ENCODE results near the gene C1QL4. TPM values are rescaled to one million over a fixed set of nuclear protein-coding genes. Genes with fewer than 3 reads are reported as not detected.

Gene C1QL4
- total RNA-seq, 1 experiment from 2014 or later = 1.7 TPM

DNA sequence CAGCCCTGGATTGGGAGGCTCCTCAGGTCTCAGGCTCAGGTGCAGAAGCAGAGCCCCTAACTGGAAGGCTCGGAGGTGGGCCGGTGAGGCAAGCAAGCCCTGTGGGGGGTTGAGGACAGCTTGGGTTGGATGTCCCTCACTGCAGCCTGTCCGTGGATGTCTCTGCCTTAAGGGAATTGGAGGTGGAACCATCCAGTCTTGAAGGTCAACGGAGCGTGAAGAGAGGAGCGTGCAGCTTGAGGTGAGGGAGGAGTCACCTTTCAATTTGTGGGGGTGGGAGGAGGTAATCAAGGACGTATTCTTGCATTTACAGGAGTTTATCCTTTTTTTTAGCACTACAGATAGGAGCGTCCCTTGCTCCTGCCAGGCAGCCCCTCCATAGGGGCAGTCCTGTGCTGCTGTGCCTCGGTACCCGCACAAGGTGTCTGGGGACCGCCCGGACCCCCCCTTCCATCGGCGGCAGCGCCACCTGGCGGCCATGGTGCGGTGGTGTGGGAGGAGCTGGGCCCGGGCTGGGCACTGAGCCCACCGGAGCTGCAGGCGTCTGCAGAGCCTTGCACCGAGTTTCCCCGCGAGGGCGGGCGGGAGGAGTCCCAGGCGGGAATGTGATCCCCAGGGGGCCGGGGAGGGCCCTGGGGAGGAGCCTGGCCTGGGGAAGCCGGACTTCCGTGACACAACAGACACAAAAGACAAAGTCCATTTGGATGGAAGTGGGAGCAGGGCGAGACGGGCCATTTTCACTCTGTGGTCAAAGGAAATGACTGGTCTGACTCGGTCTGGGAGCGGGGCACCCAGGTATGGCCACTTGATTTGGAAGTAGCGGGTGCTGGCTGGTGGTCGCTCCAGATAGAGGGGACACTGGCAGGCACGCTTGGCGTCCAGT is 10.6 kb upstream of the C1QL4 start:
- DNase-seq (ENCODE audit: low read depth) = peak; percentile 91

DNA sequence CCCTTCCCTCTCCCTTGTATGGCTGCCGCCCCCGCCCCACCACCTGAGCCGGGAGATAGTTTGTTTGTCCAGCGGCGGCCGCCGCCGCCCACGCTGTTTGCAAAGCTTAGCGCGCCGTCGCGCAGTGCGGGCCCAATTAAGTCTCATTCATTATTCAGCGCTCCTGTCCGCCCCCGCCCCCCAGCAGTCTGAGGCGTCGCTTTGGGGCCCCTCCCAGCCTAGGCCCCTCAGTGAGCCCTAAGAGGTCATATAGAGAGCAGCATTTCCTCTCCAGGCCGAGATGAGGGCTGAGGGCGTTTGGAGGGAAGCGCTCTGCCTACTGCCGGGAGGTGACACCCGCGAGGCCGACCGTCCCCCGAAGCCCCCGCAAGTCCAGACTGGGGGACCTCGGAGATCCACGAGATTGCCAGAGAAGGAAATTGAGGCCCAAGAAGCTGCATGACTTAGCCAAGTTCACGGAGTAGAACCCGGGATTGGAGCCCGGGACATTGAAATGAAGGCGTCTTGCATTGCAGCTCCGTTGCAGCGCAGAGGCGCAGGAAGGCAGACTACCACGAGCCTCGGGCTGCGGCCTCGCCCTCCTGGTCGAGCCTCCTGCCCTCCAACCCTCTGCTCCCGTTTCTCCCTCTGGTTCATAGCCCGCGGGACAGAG is 9.8 kb upstream of the C1QL4 start, which contains the start of gene DNAJC22:
Gene DNAJC22 (plus strand): TSS at position 230 of the 652 bp plus-strand sequence. CDS start 1,985 bp downstream, outside the sequence.
- no peak for DNase-seq (ENCODE audit: low read depth)

GRCh38 chr12:49345825-49346658 is 9.1 kb upstream of the C1QL4 start:
- DNase-seq (ENCODE audit: low read depth) = no peak

DNA sequence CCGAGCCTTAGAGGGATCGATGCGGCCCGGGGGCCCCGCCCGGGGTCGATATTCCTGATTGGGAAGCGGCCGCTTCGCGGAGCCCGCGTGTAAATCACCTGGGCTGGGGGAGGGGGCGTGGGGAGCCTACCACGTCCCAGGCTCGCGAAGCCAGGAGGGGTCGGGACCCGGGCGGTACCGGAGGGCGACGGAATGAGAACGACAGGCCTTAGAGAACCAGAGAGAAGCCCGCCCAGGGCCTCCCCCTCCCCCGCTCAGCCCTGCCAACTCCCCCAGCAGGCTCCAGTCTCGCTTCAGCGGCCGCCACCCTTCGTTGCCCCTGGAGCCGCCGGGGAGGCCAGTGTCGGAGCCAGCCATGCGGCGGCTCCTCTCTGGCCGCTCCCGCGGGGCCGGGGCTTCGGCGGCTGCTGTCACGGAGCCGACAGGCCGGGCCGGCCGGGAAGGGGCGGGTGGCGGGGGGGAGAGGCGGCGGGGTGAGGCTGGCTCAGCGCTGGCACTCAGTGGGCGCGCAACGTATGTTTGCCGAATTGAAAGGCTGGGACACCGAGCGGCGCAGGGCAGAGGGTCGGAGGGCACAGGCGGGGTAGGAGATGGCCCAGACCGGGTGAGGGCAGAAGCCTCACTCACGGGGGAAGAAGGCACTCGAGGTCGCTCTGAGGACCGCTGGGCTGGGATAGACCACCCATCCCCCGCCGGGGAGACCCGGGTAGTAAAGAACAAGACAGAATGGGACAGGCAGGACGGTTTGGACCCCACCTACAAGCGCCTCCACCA is 8.2 kb upstream of the C1QL4 start:
- DNase-seq (ENCODE audit: low read depth) = no peak

GRCh38 chr12:49344486-49345050 is 7.6 kb upstream of the C1QL4 start:
- DNase-seq (ENCODE audit: low read depth) = no peak

DNA sequence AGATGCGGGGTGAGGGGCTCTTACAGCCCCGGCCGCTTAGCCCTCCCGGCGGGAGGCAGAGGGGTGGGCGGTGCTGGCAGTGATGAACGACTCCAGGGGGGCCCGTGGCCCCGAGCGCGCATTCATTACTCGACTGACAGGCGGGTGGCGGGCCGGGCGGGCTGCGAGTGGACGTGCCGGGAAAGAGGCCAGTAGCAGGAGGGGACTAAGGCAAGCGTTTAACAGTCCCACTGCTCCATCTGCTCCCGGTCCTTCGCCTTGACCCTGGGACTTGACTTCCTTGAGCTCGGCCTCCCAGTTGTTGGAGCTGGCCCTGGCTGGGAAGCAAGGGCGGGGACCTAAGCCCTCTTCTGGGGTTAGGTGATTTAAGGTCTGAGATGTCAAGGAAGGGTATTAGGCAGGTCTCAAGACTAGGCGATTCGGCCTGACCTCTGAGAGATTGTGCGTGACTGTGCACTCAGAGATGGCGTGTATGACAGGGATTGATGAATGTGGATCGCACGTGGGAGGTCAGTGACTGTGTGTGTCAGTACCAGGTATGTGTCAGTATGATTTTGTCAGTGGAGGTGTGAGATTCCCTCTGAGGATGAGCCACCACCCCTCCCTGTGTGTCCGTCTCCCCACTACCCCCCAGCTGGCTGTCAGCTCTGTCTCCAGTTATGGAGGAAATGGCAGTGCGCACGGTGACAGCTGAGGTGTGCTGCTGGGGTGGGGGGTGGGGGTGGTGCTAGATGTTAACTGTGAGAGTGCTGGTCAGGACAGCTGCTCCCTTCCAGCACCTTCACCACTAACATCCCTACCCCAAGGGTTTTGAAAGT is 6.1 kb upstream of the C1QL4 start:
- DNase-seq (ENCODE audit: low read depth) = no peak

- DNase-seq (ENCODE audit: low read depth) = peak; percentile 28
Measured at GRCh38 chr12:49342066-49342913, 5.3 kb upstream of the C1QL4 start.

DNA sequence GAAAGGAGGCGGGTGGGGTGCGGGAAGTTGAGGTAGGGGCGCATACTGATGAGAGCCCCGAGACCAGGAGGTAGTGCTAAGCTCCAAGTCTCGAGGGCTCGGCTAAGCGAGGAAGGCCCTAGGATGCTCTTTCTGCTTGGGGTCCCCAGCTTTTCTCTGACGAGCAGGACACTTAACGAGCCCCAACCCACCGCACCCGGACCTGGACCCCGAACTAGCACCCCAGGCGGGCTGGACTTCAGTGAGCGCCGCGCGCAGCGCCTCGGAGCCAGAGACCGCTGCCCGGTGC is 4.7 kb upstream of the C1QL4 start:
- DNase-seq (ENCODE audit: low read depth) = no peak

DNA sequence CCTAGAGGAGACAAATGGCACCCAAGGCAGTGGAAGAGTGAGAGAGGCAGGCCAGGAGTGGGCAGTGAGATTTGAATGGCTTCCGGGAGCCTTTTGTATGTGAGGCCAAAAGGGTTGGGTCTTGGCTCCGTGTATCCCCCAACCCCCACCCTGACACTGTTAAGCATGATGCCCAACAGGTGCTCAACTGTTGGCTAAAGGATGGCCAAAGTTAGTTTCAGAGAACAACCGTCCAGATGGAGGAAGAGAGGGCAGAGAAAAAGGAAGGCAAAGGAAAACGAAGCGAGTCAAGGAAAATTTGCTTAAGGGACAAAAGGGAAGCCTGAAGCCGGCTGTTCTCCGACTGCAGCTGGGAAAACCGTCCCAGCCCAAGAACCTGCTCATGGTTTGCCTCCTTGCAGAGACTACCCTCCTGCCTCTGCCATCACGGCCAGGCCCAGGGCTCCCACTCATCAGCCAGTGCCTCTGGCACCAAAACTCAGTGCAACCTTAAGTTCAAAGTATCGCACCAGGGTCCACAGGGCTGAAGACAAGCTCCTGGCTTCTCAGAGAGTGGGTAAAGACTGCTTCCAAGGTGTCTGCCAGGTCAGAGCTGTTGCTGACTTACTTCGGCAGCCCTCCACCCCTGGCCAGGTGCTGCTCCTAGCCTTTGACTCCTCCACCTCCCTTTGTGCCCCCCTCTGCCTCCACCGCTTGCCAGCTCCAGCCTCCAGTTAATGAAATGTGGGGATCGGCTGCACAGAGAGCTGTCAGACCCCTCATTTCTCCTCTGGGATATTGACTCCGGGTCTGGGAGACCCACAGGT is 4.2 kb upstream of the C1QL4 start:
- no peak for DNase-seq (ENCODE audit: low read depth)

DNA sequence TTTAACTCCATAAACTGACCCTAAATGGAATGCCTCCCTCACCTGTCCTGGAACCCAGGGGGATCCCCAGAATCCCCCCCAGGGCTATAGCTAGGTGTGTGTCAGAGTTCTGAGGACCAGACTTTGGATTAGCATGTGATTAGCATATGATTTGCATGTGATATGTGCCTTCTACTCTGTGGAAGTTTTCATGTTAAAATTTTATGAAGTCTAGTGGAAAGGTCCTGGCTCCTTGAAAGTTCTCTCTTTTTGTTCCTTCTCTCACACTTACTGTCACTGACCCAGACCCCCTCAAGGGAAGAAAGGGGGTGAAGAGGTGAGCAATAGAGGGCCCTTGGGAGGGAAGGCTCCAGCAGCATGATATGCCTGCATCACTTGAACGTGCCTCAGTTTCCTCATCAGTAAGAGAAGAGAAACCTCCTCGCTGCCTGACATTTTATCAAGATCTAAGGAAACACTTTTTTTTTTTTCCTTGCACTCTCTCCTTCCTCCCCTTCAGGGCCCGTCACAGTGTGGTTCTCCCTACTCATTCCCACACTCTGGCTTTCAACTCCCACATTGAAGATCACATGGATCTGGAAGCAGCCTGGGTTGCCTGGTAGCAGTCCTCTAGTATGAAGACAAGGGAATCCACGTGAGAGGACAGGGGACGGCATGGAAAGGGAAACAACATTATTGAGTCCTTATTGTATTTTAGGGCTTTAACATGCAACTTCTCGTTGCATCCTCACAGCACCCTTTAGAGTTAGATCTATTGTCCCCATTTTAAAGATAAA is 3.3 kb upstream of the C1QL4 start:
- no peak for DNase-seq (ENCODE audit: low read depth)

DNA sequence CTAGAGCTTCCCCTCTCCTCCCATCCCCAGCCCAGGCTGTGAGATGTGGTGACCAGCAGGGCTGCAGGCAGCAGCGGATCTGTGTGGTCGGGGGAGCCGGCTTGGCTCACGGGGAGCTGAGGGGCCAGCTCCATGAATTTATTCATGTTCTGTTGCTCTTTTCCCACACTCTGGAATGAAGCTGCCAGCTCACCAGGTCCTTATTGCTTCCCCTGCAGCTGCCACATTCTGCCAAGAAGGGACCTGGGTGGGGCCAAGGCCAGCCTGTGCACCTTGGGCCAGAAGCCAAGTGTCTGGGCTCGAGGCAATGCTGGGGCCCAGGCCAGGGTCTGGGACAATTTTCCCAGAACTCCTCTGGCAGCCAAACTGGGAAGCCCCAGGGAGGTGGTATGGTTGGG is 2.5 kb upstream of the C1QL4 start:
- DNase-seq (ENCODE audit: low read depth) = no peak

DNA sequence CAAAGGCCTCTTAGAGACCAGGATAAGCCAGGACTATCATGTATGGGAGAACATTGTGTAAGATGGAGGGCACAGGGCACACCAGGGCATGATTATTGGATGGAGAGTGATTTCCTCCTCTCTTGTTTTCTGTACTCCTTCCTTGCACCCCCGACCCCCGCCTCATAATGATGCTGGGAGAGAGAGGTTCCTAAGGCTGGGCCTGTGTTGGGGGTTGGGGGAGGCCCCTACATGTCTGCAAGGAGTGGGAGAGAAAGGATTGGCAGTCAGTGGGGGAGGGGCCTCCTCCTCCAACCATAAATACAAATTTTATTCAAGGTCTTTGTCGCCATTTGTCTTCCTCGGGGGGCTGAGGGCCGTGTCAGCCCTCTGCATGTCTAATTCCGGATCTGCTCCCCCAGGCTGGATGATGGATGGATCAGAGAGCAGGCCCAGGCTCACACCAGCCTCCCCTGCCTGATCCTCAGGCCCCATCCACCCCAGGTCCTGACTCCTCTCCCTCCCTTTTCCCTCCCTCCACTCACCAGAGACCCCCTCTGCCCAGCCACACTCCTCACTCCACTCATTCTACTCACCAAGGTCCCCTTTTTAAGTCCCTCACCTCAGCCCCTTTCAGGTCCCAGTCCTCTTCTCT is 2.0 kb upstream of the C1QL4 start:
- DNase-seq (ENCODE audit: low read depth) = no peak

GRCh38 chr12:49335955-49336644 is 888 bp downstream of the C1QL4 start:
- no peak for DNase-seq (ENCODE audit: low read depth)

DNA sequence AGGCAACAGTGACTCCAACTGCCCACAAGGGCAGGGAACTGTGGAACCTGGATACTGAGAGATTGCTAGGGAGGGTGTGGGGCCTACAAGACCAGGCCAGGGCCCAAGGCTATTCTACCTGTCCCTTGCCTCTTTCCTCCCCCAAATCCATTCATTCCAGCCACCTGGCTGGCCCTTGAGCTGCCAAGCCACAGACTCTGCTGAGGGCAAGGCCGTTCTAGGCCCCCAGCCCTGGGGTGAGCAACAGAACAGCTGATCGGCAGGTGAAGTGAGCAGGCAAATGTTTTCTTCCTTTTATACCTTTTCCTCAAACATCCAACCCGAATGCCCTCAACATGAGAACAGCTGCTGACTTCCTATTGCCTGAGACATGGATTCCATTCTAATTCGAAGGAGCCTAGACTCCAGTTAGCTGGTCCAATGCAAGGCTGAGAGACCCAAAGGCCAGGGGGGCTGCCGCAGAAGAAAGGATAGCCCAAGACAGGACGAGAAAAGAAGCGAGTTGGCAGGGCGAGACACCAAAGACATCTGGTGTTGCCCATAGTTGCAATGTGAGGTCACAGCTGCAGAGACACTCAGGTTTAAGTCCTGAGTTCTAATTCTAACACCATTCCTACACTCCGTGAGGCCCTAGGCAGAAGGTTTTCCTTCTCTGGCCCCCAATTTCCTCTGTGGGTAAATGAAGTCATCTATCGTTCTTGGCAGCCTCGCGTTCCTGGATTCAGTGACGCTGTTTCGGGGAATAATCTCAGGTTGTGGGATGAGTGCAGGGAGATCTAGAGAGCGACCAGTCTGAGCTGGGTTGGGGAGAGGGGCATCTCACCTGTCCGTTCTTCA is 1.7 kb downstream of the C1QL4 start:
- DNase-seq (ENCODE audit: low read depth) = no peak

GRCh38 chr12:49334681-49335080 is 2.3 kb downstream of the C1QL4 start:
- no peak for DNase-seq (ENCODE audit: low read depth)

- no peak for DNase-seq (ENCODE audit: low read depth)
Measured at GRCh38 chr12:49334226-49334625, 2.8 kb downstream of the C1QL4 start.

Measured in RPMI7951 (cell line).